ENCODE results near the gene RTP2.
A peak's percentile ranks its signal among the peaks of the same experiment; 100 is the strongest.
"Not testable (repeated sequence)": the region's sequence is repeated elsewhere in the genome, so short reads cannot be mapped to it uniquely, and the experiment has no call there.

The RTP2 gene

DNA sequence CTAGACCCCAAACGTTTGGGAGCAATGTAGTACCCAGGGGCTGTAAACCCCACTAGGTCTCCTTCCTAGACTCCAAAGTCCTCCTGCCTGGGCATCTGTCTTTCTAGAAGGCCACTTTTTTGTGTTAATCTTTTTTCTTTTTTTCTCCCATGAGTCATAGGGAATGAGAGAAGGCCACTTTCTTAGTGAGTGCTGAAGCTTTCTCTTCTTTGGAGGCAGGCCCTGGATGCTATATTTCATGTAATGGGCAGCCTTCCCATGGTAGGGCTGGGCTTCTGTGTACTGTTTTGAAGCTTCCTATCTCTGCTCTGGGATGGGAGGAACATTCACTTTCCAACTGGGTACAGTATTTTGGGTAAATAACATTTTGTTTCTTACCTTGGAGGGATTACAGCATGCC is 15.2 kb upstream of the RTP2 start:
- no peak for DNase-seq (ENCODE audit: low read depth in 2 of 3, low spot score in 2 of 3)

DNA sequence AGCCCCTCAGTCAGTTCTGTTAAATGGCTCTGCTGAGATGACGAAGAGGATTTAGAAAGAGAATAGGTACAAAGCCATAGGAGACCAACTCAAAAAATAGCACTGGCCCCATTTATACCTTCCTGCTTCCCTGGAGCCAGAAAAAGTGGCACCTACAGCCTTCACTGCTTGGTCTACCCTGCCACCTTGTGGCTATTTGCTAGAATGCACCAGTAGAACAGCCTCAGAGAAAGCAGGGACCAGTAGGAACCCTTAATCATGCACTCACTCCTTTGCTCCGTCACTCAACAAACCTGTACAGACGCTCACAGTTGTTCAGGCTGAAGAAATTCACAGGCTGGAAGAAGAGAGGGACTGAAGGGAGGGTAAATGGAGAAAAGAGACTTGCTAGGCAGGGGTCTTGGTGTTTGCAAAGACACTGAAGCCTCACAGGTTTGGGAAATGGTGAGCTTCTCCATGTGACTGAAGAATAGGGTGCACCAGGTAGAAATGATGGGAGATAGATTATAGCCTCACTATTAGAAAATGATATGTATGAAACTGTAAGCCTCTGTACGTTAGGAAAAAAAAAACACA is 12.1 kb upstream of the RTP2 start:
- peak; percentile 26 to 40 (median 40) for DNase-seq (ENCODE audit: low read depth in 2 of 3, low spot score in 2 of 3)

DNA sequence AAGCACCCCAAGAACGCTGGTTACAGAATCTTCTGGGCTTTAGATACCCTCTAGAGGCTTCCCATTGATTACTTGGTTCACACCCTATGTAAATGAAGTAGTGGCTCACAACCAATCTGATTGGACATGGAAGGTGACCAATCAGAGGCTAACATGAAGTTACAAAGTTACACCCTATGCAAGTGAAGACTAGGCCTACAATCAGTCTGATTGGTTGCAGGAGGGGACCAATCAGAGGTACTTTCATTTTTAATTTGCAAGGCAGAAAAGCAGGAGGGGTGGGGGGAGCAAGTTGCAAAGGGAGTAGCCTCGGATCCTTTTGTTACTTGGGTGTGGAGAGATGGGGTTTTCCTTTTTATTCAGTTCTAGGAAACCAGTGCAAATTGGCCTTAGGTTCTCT is 11.1 kb upstream of the RTP2 start:
- no peak for DNase-seq (ENCODE audit: low read depth in 2 of 3, low spot score in 2 of 3)

DNA sequence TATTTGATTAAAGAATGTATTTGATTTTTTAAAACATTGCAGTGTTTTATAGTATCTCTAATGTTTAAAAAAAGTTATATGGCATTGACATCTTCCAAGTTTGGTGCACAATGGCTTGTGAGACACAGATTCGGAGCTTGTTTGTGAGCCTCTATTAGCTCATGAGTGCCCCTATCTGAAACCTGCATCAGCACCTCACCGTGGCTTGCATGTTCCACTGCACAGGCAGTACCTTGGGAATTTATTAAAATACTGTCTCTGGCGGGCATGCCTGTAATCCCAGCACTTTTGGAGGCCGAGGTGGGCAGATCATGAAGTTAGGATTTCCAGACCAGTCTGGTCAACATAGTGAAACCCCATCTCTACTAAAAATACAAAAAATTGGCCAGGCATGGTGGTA is 6.8 kb upstream of the RTP2 start:
- no peak for DNase-seq (ENCODE audit: low read depth in 2 of 3, low spot score in 2 of 3)

DNA sequence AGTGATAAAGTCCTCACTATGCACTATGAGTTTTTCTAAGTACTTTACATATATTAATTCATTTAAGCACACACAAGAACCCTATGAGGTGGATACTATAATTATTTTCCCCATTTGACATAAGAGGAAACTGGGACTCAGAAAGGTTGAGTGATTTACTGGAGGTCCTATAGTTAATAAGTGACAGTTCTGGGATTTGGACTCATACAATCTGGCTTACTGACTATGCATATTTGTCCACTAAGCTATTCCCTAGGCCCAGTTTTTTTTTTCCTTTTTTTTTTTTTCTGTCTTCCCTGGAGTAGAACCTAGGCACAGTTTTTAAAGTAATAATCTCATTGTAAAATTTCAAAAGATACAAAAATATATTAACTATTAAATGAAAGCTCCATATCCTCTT is 6.3 kb upstream of the RTP2 start:
- no peak for DNase-seq (ENCODE audit: low read depth in 2 of 3, low spot score in 2 of 3)

DNA sequence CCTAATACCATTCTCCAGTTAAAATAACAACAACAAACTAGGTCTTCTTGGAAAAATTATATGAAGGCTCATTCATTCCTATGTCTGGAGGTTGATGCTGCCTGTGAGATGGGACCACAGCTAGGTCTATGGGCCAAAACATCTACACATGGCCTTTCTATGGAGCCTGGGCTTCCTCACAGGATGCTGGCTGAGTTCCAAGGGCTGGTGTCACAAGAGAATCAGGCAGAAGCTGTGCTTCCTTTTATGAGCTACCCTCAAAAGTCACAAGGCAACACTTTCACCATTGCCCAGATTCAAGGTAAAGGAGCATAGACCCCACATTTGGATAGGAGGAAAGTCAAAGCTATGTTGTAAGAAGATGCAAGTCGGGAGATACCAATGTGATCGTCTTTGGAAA is 4.6 kb upstream of the RTP2 start:
- DNase-seq (ENCODE audit: low read depth in 2 of 3, low spot score in 2 of 3), result no peak

DNA sequence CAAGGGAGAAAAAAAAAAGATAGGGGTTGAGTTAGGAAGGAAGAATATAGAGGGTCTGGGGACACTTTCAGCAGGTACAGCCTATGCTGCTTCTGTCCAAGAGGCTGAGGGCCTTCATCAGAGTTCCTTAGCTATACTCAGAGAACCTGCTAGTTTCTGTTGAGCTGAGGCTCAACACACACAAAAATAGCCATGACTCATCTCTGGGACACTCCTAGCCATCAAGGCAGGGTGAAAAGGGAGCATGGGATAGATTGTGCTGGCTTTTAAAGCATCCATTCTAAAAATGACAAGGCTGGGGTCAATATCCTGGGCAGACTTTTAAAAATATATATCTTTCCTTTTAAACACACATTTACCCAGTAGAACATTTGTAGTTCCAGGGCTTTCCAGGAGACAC is 2.8 kb upstream of the RTP2 start:
- no peak for DNase-seq (ENCODE audit: low read depth in 2 of 3, low spot score in 2 of 3)

DNA sequence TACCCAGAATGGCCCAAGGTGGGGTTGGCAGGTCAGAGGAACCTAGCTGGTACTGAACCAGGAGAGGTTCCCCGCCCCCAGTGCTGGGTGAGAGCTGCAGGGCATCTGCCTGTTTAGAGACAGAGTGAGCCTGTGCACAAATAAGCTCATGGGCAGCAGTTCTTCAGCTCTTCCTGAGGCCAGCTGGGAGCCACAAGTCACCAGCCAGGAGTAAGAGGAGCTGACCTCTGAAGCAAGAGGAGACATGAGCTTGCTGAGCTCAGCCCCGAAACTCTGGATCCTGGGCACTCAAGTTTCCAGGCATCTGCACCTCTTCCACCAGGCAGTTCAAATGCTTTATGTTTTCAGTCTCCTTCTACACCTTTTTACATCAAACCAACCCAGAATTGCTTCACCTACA is 2.1 kb downstream of the RTP2 start:
- DNase-seq (ENCODE audit: low read depth in 2 of 3, low spot score in 2 of 3), result no peak

DNA sequence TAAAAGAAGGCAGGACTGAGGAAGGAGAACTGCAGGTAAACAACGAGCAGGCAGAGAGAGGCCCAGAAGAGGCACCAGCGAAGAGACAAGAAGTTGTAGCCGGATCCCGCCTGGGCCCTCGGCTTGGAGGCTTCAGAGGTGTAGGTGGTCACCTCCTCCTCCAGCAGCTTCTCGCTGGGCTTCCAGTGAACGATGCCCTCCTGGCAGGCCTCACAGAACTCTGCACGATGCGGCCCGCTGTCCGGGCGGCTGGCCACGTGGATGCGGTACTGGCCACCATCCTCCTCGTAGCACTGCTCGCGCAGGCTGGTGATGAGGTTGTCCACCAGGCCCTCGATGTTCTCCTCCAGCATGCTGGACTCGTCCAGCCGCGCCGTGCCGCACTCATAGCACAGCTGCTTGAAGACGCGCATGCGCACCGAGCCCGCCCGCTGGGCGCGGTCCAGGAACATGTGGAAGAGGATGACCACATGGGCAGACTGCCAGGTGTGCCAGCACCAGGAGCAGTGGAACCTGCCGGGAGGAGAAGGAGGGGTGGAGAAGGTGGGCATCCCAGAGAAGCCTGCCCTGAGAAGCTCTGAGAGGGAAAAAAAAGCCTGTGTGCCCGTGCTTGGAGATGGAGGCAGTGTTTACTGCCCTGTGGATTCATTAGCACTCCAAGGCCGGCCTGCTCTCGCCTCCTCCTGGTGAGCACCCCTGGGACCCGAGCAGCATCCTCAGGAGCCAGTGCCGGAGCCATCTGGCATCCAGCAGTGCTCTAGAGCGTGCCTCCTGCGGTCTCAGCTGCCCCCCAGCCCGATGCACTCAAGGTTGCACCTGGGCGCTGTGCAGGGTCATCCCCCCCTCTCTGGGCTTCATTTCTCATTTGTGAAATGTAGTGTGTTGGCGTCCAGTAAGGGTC is 3.6 kb downstream of the RTP2 start:
- no peak for DNase-seq (ENCODE audit: low read depth in 2 of 3, low spot score in 2 of 3)

DNA sequence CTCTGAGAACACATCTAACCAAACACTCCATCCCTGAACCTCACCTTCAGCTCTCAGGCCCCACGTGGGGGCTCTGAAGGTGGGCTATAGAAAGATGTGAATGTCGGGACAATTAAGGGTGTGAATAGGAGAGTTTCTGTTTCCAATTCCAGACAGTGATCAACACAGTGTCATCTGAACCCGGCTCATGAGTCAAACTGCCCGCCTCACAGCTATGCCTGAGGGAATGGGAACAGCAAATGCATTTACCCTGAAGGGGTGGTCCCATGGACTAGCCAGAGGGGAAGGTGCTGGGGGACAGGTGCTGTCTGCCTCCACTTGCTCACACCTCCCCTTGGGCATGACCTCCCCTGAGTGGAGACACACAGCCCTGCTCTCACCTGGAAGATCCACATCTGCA is 6.3 kb downstream of the RTP2 start:
- DNase-seq (ENCODE audit: low read depth in 2 of 3, low spot score in 2 of 3), result no peak

DNA sequence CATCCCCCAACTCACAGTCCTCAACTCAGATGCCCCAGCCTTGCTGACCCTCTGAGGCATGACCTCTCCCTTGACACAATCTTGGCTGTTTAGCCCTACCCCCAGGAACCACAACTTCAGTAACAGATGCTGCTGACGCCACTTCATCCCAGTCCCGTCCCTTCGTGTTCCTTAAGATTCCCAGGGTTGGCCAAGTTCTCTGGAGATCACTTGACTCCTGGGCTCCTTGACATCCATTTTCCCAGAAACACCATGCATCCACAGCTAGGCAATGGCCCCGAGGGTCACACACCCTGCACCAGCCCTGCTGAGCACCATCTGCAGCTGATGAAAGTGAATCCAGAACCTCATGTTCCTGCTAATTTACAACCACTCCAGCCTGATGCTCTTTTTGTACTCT is 6.9 kb downstream of the RTP2 start:
- no peak for DNase-seq (ENCODE audit: low read depth in 2 of 3, low spot score in 2 of 3)

DNA sequence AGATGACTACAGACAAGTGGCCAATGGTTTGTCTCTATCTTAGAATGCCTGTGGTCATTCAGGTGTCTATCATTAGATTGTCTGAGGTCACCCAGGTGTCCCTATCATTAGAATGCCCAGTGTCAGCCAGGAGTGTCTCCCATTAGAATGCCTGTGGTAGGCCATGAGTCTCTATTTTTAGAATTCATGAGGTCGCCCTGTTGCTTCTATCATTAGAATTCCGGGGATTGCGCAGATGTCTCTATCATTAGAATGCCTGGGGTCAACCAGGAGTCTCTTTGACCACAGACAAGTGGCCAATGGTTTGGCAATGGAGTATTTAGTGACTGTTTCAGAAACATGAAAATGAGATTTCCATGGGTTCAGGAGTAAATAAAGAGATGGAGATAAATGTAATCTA is 7.6 kb downstream of the RTP2 start:
- no peak for DNase-seq (ENCODE audit: low read depth in 2 of 3, low spot score in 2 of 3)

DNA sequence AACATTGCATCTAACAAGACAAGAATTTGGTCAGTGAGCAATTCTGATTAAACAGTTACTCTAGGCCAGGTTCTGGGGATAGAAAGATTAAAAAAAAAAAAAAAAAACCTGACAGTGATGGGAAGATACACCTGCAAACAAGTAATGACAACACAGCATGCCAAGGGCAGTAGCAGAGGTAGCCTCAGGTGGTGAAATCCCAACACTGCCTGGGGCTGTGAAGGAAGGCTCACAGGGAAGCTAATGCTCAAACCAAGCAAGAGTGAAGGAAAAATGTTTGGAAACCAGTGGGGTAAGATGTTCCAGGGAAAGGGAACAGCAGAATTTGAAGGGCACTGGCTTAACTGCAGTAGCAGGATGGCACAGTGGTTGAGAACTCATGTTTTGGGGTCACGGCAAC is 8.9 kb downstream of the RTP2 start:
- DNase-seq (ENCODE audit: low read depth in 2 of 3, low spot score in 2 of 3), result no peak

DNA sequence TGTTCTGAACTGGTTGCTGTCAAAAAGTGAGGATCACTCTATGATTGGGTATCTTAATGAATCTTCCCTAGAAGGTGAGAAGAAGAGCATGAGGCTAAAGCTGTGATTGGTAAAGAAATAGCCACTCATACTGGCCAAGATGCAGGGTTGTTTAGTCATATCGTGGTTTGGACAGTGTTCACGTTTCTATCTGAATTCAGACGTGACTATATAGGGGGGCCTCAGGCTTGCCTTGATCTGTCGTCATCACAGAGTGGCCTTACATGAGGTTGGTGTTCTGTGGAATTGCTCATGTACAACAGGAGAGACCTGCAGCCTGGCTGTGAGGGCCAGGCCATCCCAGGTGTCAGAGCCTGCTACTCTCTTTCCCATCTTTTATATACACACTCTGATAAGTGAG is 12.4 kb downstream of the RTP2 start:
- DNase-seq (ENCODE audit: low read depth in 2 of 3, low spot score in 2 of 3), result no peak

DNA sequence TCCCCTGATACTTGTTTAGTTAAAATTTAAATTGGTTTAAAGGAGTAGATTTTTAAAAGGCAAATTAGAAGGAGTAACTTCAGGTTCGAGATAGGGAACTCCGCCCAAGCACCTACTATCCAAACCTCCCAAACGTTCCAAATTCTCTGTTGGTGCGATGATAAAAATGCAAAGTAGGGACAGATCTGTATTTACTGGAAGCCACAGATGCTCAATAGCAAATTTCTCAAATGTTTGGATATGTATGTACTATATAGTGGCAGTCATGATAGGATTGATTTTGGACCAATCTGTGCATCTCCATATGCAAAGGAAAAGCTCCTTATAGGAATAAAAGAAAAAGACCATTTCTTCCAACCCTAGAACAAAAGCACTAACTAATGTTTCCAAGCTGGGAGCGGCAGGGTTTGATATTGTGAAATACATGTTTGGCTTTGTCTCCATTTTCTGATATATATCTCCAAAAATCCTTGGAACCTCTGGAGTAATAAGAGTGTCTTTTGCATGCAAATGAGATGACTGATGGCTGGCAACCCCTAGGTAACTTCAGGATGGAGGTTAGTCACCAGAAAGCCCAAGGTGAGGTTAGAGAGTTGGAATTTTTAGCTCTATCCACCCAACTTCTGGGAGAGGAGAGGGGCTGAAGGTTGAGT is 15.6 kb downstream of the RTP2 start:
- DNase-seq (ENCODE audit: low read depth in 2 of 3, low spot score in 2 of 3), result no peak

DNA sequence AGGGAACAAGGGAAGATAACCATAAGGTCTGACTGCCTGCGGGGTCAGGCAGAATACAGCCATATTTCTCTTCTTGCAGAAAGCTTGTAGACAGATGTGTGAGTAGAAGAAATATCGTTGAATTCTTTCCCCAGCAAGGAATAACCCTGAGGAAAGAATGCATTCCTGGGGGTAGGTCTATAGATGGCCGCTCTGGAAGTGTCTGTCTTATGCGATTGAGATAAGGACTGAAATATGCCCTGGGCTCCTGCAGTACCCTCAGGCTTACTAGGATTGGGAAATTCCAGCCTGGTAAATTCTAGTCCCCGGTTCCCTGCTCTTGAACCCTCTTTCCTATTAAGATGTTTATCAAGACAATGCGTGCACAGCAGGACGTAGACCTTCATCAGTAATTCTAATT is 16.4 kb downstream of the RTP2 start:
- no peak for DNase-seq (ENCODE audit: low read depth in 2 of 3, low spot score in 2 of 3)

DNA sequence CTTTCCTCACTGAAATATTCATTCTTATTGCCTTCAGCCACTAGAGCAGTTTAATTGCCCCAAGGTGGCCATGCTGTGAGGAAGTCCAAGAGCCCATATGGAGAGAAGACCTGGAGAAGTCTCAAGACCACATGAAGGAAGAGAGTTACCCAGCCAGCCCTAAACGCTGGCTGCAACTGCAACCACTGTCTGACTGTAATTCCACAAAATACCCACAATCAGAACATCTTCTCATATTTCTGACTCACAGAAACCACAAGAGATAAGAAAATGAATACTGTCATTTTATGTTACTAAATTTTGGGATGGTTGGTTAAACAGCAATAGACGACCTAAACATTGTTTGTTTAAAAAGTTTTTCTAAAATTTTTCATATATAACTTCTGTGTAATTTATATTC is 17.5 kb downstream of the RTP2 start:
- DNase-seq (ENCODE audit: low read depth in 2 of 3, low spot score in 2 of 3), result no peak

DNA sequence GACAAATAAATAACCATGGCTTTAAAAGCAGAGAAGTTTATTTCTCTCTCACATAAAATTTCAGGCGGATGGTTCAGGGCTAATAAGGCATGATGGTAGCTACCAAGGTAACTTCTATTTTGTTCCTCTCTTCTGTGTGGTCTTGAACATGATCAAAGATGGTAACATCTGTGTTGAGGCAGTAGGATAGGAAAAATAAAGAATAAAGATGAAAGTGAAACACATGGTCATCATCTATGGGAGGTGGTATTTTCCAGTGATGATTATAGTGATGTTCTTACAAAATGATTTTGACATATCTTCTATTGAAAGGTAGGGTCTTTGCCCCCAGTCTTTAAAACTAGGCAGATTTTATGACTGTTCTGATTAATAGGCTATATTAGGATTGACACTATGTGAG is 17.9 kb downstream of the RTP2 start:
- no peak for DNase-seq (ENCODE audit: low read depth in 2 of 3, low spot score in 2 of 3)

DNA sequence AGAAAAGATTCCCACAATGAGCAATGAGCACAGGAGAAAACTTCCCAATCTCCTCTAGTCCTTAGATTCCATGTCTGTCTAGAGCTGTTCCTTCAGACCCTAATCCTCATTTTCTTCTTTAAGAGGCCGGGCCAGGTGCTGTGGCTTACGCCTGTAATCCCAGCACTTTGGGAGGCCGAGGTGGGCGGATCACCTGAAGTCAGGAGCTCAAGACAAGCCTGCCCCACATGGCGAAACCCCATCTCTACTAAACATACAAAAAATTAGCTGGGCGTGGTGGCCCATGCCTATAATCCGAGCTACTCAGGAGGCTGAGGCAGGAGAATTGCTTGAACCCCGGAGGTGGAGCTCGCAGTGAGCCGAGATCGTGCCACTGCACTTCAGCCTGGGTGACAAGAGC is 20.6 kb downstream of the RTP2 start:
- not testable (repeated sequence) for DNase-seq (ENCODE audit: low read depth in 2 of 3, low spot score in 2 of 3)

DNA sequence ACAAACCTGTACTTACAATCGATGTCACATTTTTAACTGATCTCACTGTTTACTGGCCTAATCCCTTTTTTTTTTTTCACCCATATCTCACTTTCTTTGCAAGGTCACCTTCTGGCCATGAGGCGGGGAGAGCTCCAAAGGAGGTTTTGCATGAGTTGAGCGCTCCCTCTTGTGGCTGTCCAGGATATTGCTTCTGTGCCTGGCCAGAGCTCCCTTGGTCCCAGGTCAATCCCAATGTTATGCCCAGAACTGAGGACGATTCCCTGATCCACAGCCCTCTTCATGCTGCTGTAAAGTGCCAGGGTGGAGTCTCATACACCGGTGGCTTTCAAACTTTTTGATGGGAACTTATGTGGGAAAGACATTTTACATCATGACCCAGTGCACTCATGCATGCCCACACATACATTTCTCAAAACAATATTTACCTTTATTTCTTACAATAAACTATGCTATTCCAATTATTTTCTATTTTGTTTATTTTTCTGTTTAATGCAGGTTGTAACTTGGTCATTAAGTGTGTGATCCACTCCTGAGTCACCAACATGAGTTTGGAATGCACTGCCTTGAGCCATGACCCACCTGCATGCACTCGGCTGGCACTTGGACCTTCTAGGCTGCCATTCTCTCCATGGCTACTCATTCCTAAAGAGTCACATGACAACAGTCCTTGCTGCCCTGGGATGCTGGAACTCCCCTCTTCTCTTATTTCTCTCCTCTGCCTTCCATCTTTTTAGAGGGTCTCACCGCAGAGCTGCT is 22.5 kb downstream of the RTP2 start:
- peak; percentile 14 to 48 (median 22) for DNase-seq (ENCODE audit: low read depth in 2 of 3, low spot score in 2 of 3)

DNA sequence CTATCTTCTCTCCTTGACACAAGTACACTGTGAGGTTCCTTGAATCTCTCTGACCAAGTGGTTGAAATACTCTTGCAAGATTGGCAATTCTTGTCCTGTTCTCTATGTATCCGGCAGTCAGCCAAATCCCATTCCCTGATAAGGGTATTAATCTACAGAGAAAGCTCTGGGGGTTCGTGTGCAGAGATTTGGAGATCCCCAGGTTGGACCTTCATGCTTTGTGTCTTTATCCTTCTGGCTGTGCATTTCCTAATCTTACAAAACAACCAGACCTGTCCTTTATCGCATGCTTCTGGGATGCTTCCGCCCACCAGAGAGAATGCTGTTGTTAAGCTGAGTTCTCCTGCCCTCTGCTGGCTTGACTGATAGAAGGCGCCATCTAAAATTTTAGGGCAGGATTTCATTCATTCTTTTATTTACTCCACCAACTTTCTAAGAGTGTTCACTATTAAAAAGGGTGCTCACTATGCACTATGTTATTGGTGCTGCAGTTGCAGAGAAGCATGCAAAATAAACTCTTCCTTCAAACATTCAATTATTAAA is 23.6 kb downstream of the RTP2 start:
- peak in 1 of 3 experiments; percentile 14 for DNase-seq (ENCODE audit: low read depth in 2 of 3, low spot score in 2 of 3)
